Erythroblast (primary cell): Measurements from ENCODE around the gene TRAPPC12.

ENCODE experiments used
- GATA1 ChIP-seq: IDR thresholded peaks from 2 replicates; pipeline ENCODE4 v1.6.1; 2011; ENCODE audit warnings: low read depth, mild to moderate bottlenecking, control low read depth, low read length, moderate library complexity
- POLR2A ChIP-seq: IDR thresholded peaks from 2 replicates; pipeline ENCODE4 v1.6.1; 2011; ENCODE audit warnings: mild to moderate bottlenecking, low read length

- TF ChIP-seq POLR2A (no peak), GATA1 (no peak)
These were observed 29.3 kb downstream of the TRAPPC12 start for GRCh38 chr2:3408781-3409180.
